Hepatocyte (in vitro differentiated cells): ENCODE results near the gene KIF6. TPM values are rescaled to one million over a fixed set of nuclear protein-coding genes. Genes with fewer than 3 reads are reported as not detected.
A peak's percentile ranks its signal among the peaks of the same experiment; 100 is the strongest.

Source experiments
- DNase-seq: peaks from one replicate; pipeline ENCODE4 v3.0.0-alpha.2; 2016; ENCODE audit warnings: low spot score
- H2AFZ ChIP-seq: fragments of 200-600 bp; sonication (generic); 2 replicates; pipeline ENCODE4 v1.6.0; 2016; ENCODE audit warnings: antibody characterized with exemption, mild to moderate bottlenecking
- H3K27ac ChIP-seq: fragments of 200-600 bp; sonication (generic); 2 replicates; pipeline ENCODE4 v1.5.1; 2016; ENCODE audit warnings: mild to moderate bottlenecking
- H3K27me3 ChIP-seq: fragments of 200-600 bp; sonication (generic); 2 replicates; pipeline ENCODE4 v1.6.1; 2016
- H3K36me3 ChIP-seq: fragments of 200-600 bp; sonication (generic); replicated peaks from 2 replicates; pipeline ENCODE4 v1.5.1; 2016; ENCODE audit warnings: low read depth; ENCODE audit not compliant: insufficient read depth
- H3K4me1 ChIP-seq: fragments of 200-600 bp; sonication (generic); 2 replicates; pipeline ENCODE4 v1.5.1; 2016; ENCODE audit warnings: mild to moderate bottlenecking, moderate library complexity; ENCODE audit not compliant: insufficient read depth
- H3K4me2 ChIP-seq: fragments of 200-600 bp; sonication (generic); 2 replicates; pipeline ENCODE4 v1.6.0; 2016
- H3K4me3 ChIP-seq: fragments of 200-600 bp; sonication (generic); 2 replicates; pipeline ENCODE4 v1.5.1; 2016; ENCODE audit warnings: mild to moderate bottlenecking
- H3K79me2 ChIP-seq: fragments of 200-600 bp; sonication (generic); 2 replicates; pipeline ENCODE4 v1.6.0; 2017; ENCODE audit warnings: mild to moderate bottlenecking
- H3K9me2 ChIP-seq: fragments of 200-600 bp; sonication (generic); replicated peaks from 2 replicates; pipeline ENCODE4 v1.6.0; 2017; ENCODE audit warnings: mild to moderate bottlenecking; ENCODE audit not compliant: insufficient read depth
- H3K9me3 ChIP-seq: fragments of 200-600 bp; sonication (generic); 2 replicates; pipeline ENCODE4 v1.5.1; 2016; ENCODE audit warnings: low read depth, mild to moderate bottlenecking
- H4K20me1 ChIP-seq: fragments of 200-600 bp; sonication (generic); 2 replicates; pipeline ENCODE4 v1.6.0; 2016; ENCODE audit warnings: mild to moderate bottlenecking; ENCODE audit not compliant: insufficient read depth, poor library complexity, severe bottlenecking
- CTCF ChIP-seq: fragments of 200-600 bp; sonication (generic); IDR thresholded peaks from 2 replicates; pipeline ENCODE4 v1.5.1; 2016; ENCODE audit warnings: antibody characterized with exemption, mild to moderate bottlenecking; ENCODE audit not compliant: poor library complexity
- EZH2 ChIP-seq: fragments of 200-600 bp; sonication (generic); IDR thresholded peaks from 2 replicates; pipeline ENCODE4 v1.6.1; 2016; ENCODE audit warnings: antibody characterized with exemption, mild to moderate bottlenecking, borderline replicate concordance
- EZH2phosphoT487 ChIP-seq: fragments of 200-600 bp; sonication (generic); IDR thresholded peaks from one replicate; pipeline ENCODE4 v1.6.1; 2018; ENCODE audit warnings: antibody characterized with exemption, mild to moderate bottlenecking, low read depth, moderate library complexity; ENCODE audit not compliant: unreplicated experiment, severe bottlenecking
- WGBS: methylation state at CpG from one replicate; pipeline ENCODE4 v1.1.6; 2016; ENCODE audit warnings: low lambda C conversion rate; ENCODE audit errors: missing lambda C conversion rate; 5-methylcytosine and 5-hydroxymethylcytosine counted together
- polyA plus RNA-seq: library from polyadenylated mRNA; unstranded; fragments of >200 nt; fragmentation: Nextera tagmentation; extraction: Ambion mirVana; gene quantifications from 2 replicates; pipeline ENCODE4 v1.2.1, GENCODE V29; 2016
- total RNA-seq: library from RNA; depleted of rRNA; stranded (reverse); fragments of >200 nt; gene quantifications from 2 replicates; pipeline ENCODE4 v1.2.3, GENCODE V29; 2014

KIF6 gene
- total and polyA plus RNA-seq, 2 experiments from 2014 or later = 0.87 to 2.3 TPM

- TF ChIP-seq EZH2phosphoT487 (no peak), EZH2 (no peak), CTCF (no peak)
- no peaks in the 10 kb centered on the region for H3K27me3 ChIP-seq
- H2AFZ ChIP-seq = no peak overlapping the region
- peak overlapping the region; percentile 27 for H3K27ac ChIP-seq
- no peaks in the 10 kb centered on the region for H4K20me1 ChIP-seq
- no peak overlapping the region for H3K4me2 ChIP-seq
- no peak overlapping the region for H3K4me3 ChIP-seq
- no peaks in the 10 kb centered on the region for H3K9me3 ChIP-seq
- no peaks in the 10 kb centered on the region for H3K4me1 ChIP-seq
- H3K9me2 ChIP-seq = no peaks in the 10 kb centered on the region
- WGBS = 91% methylated on average over 12 of the region's 12 CpGs
- H3K36me3 ChIP-seq = no peaks in the 10 kb centered on the region
- no peaks in the 10 kb centered on the region for H3K79me2 ChIP-seq
- DNase-seq = no peak
Observed at GRCh38 chr6:39752835-39753724, 27.9 kb upstream of the KIF6 start.

GRCh38 chr6:39746795-39747194, 21.6 kb upstream of the KIF6 start:
- Histone ChIP-seq H3K9me2 (no peaks in the 10 kb centered on the region), H3K36me3 (no peaks in the 10 kb centered on the region), H3K27ac (no peak overlapping the region), H3K9me3 (no peaks in the 10 kb centered on the region), H4K20me1 (no peaks in the 10 kb centered on the region), H3K4me2 (no peak overlapping the region), H3K79me2 (no peaks in the 10 kb centered on the region), H2AFZ (no peak overlapping the region), H3K27me3 (no peaks in the 10 kb centered on the region), H3K4me3 (no peak overlapping the region), H3K4me1 (no peaks in the 10 kb centered on the region)
- DNase-seq = no peak
- 87% methylated on average over 3 of the region's 3 CpGs for WGBS
- TF ChIP-seq CTCF (no peak), EZH2phosphoT487 (no peak), EZH2 (no peak)

GRCh38 chr6:39733704-39734103, 8.5 kb upstream of the KIF6 start:
- H3K9me3 ChIP-seq = no peaks in the 10 kb centered on the region
- no peak overlapping the region for H2AFZ ChIP-seq
- H3K36me3 ChIP-seq = no peaks in the 10 kb centered on the region
- H3K9me2 ChIP-seq = no peaks in the 10 kb centered on the region
- no peak for TF ChIP-seq EZH2phosphoT487
- no peak for DNase-seq
- no peaks in the 10 kb centered on the region for H3K27me3 ChIP-seq
- H3K4me2 ChIP-seq = no peak overlapping the region
- 64% methylated on average over 2 of the region's 2 CpGs for WGBS
- H3K27ac ChIP-seq = no peak overlapping the region
- H3K4me3 ChIP-seq = no peak overlapping the region
- no peaks in the 10 kb centered on the region for H4K20me1 ChIP-seq
- no peaks in the 10 kb centered on the region for H3K4me1 ChIP-seq
- H3K79me2 ChIP-seq = no peaks in the 10 kb centered on the region

- H3K4me3 ChIP-seq = no peak overlapping the region
- peaks cover 3% of the 10 kb centered on the region for H3K27me3 ChIP-seq
- H3K4me2 ChIP-seq = no peak overlapping the region
- no peaks in the 10 kb centered on the region for H3K79me2 ChIP-seq
- H3K4me1 ChIP-seq = no peaks in the 10 kb centered on the region
- H3K36me3 ChIP-seq = no peaks in the 10 kb centered on the region
- H2AFZ ChIP-seq = no peak overlapping the region
- DNase-seq = peak; percentile 9
- no peaks in the 10 kb centered on the region for H3K9me2 ChIP-seq
- WGBS = 59% methylated on average over 6 of the region's 6 CpGs
- no peaks in the 10 kb centered on the region for H3K9me3 ChIP-seq
- no peaks in the 10 kb centered on the region for H4K20me1 ChIP-seq
- no peak overlapping the region for H3K27ac ChIP-seq
- TF ChIP-seq CTCF (peak; percentile 9), EZH2phosphoT487 (no peak), EZH2 (no peak)
Observed at GRCh38 chr6:39731565-39731964, 6.4 kb upstream of the KIF6 start.
